HG02610 (cell line): ENCODE measurements around the gene STAC3.

Source experiments
- ATAC-seq: cut with Tn5 transposase; IDR thresholded peaks from one replicate; pipeline ENCODE4 v1.9.1; 2021; ENCODE audit warnings: mild to moderate bottlenecking, moderate library complexity; ENCODE audit not compliant: unreplicated experiment

STAC3 gene

GRCh38 chr12:57255916-57256315 is 4.9 kb upstream of the STAC3 start:
- ATAC-seq = no peak

- no peak for ATAC-seq
These were observed 3.7 kb upstream of the STAC3 start for GRCh38 chr12:57254506-57255280.

GRCh38 chr12:57250541-57250940 is 446 bp downstream of the STAC3 start:
- ATAC-seq = no peak

- no peak for ATAC-seq
These were observed 1.8 kb downstream of the STAC3 start for GRCh38 chr12:57248934-57249742.

GRCh38 chr12:57247041-57247440 is 3.9 kb downstream of the STAC3 start:
- no peak for ATAC-seq

GRCh38 chr12:57244312-57244696 is 6.7 kb downstream of the STAC3 start:
- ATAC-seq = no peak

- ATAC-seq = no peak
These were observed 7.3 kb downstream of the STAC3 start for GRCh38 chr12:57243521-57244311.

- peak; percentile 36 for ATAC-seq
These were observed 8.1 kb downstream of the STAC3 start for GRCh38 chr12:57242691-57243454.

- no peak for ATAC-seq
These were observed 8.7 kb downstream of the STAC3 start for GRCh38 chr12:57242329-57242690.

GRCh38 chr12:57241402-57242310 is 9.3 kb downstream of the STAC3 start:
- ATAC-seq = no peak

- no peak for ATAC-seq
These were observed 10.0 kb downstream of the STAC3 start for GRCh38 chr12:57240926-57241401.

GRCh38 chr12:57240066-57240921 is 10.7 kb downstream of the STAC3 start:
- ATAC-seq = no peak

- no peak for ATAC-seq
These were observed 11.4 kb downstream of the STAC3 start for GRCh38 chr12:57239587-57240065.

GRCh38 chr12:57238854-57239554 is 12.0 kb downstream of the STAC3 start:
- peak; percentile 60 for ATAC-seq

- ATAC-seq = no peak
These were observed 12.8 kb downstream of the STAC3 start for GRCh38 chr12:57237932-57238853.

- no peak for ATAC-seq
These were observed 13.4 kb downstream of the STAC3 start for GRCh38 chr12:57237596-57237931.
